A549 (cell line): ENCODE results near the gene CACNA1C. TPM values are rescaled to one million over a fixed set of nuclear protein-coding genes. Genes with fewer than 3 reads are reported as not detected.

Experiments used
- ATAC-seq, 2 experiments: fragments of 200-7000 bp in 1 of 2; fragments of >200 bp in 1 of 2; cut with Nextera tagmentation in 1 of 2; cut with Tn5 transposase in 1 of 2; 3 replicates each; pipeline versions ENCODE4 v1.8.0 to v1.9.1; 2018 to 2020; ENCODE audit warnings: mild to moderate bottlenecking in 1 of 2, moderate library complexity in 1 of 2
- CTCF ChIA-PET: fragments of 300-600 bp; sonication (Branson Sonifier 250); formaldehyde crosslinking; extraction: SDS; loops from one replicate; lab custom pipeline; 2021; ENCODE audit warnings: antibody characterized with exemption, inconsistent platforms; lab: Yijun Ruan, JAX
- POLR2A ChIA-PET: fragments of 350-600 bp; formaldehyde crosslinking; extraction: SDS; loops from one replicate; lab custom pipeline; 2021; ENCODE audit warnings: antibody characterized with exemption, inconsistent platforms; lab: Yijun Ruan, JAX
- DNase-seq, 2 experiments: peaks; one replicate each; pipeline versions ENCODE4 v3.0.0 to v3.0.0-alpha.2; 2011 to 2016; ENCODE audit warnings: low read depth in 1 of 2, low spot score in 1 of 2
- FAIRE-seq: peaks from 2 replicates; lab custom pipeline; 2011; peaks lifted over from hg19 to GRCh38; lab: Jason Lieb, UNC
- H3K27ac ChIP-seq, 2 experiments: fragments of >200 bp; sonication (Bioruptor Twin); formaldehyde crosslinking; 3 replicates each; pipeline ENCODE4 v1.5.1; 2016 to 2017
- H3K4me1 ChIP-seq: fragments of >200 bp; sonication (Bioruptor Twin); formaldehyde crosslinking; 3 replicates; pipeline ENCODE4 v1.6.1; 2016
- H3K4me2 ChIP-seq: fragments of >200 bp; sonication (Bioruptor Twin); formaldehyde crosslinking; 3 replicates; pipeline ENCODE4 v1.6.1; 2016
- H3K4me3 ChIP-seq: fragments of >200 bp; sonication (Bioruptor Twin); formaldehyde crosslinking; 3 replicates; pipeline ENCODE4 v1.5.1; 2016
- H3K9me3 ChIP-seq: fragments of >200 bp; sonication (Bioruptor Twin); formaldehyde crosslinking; 3 replicates; pipeline ENCODE4 v1.6.1; 2016
- BCL3 ChIP-seq: fragments of >200 bp; sonication (Bioruptor Twin); formaldehyde crosslinking; IDR thresholded peaks from 3 replicates; pipeline ENCODE4 v1.6.1; 2016
- BHLHE40 ChIP-seq: IDR thresholded peaks from 2 replicates; pipeline ENCODE4 v1.6.1; 2012; ENCODE audit warnings: low read depth, low read length, inconsistent platforms
- CHD2 ChIP-seq: fragments of 150-350 bp; IDR thresholded peaks from 2 replicates; pipeline ENCODE4 v1.6.1; 2014; ENCODE audit warnings: low read length; ENCODE audit not compliant: partially characterized antibody
- CHD4 ChIP-seq: fragments of 200-600 bp; sonication (generic); IDR thresholded peaks from 2 replicates; pipeline ENCODE4 v1.6.1; 2016; ENCODE audit warnings: antibody characterized with exemption, mild to moderate bottlenecking, borderline replicate concordance
- CTCF ChIP-seq: fragments of >200 bp; sonication (Bioruptor Twin); formaldehyde crosslinking; IDR thresholded peaks from 3 replicates; pipeline ENCODE4 v1.5.1; 2016
- EHF ChIP-seq: fragments of 250-450 bp; sonication (Bioruptor Pico); IDR thresholded peaks from 2 replicates; pipeline ENCODE4 v1.5.0; 2020; ENCODE audit warnings: mild to moderate bottlenecking
- EP300 ChIP-seq, 2 experiments: fragments of >200 bp; sonication (Bioruptor Twin); formaldehyde crosslinking; IDR thresholded peaks; 2 replicates in 1 of 2; 3 replicates in 1 of 2; pipeline ENCODE4 v1.6.1; 2016 to 2017
- GATA3 ChIP-seq: IDR thresholded peaks from 2 replicates; pipeline ENCODE4 v1.6.1; 2012; ENCODE audit warnings: borderline replicate concordance
- HES2 ChIP-seq: fragments of >200 bp; sonication (Bioruptor Twin); formaldehyde crosslinking; IDR thresholded peaks from 2 replicates; pipeline ENCODE4 v1.6.1; 2016
- HOXB13 ChIP-seq: fragments of 250-450 bp; sonication (Bioruptor Pico); IDR thresholded peaks from 2 replicates; pipeline ENCODE4 v1.5.0; 2020; ENCODE audit warnings: low read depth, mild to moderate bottlenecking, moderate library complexity
- MAZ ChIP-seq: fragments of 150-350 bp; IDR thresholded peaks from 2 replicates; pipeline ENCODE4 v1.6.1; 2014; ENCODE audit warnings: antibody characterized with exemption, low read depth, low read length, borderline replicate concordance
- MYC ChIP-seq: IDR thresholded peaks from 2 replicates; pipeline ENCODE4 v1.6.1; 2012; ENCODE audit warnings: mild to moderate bottlenecking, inconsistent platforms, low read length, improper control_type of control experiment, borderline replicate concordance
- NFE2L2 ChIP-seq: fragments of 150-350 bp; conservative IDR thresholded peaks from 2 replicates; pipeline ENCODE4 v1.6.1; 2014; ENCODE audit warnings: low read length
- NPAS2 ChIP-seq: fragments of 250-450 bp; sonication (Bioruptor Pico); IDR thresholded peaks from 2 replicates; pipeline ENCODE4 v1.8.0; 2022; ENCODE audit warnings: mild to moderate bottlenecking, moderate library complexity, borderline replicate concordance
- RAD21 ChIP-seq, 2 experiments: fragments of >200 bp in 1 of 2; sonication (Bioruptor Twin) in 1 of 2; formaldehyde crosslinking in 1 of 2; IDR thresholded peaks in 1 of 2; conservative IDR thresholded peaks in 1 of 2; 2 replicates in 1 of 2; 3 replicates in 1 of 2; pipeline ENCODE4 v1.6.1; 2012 to 2018; ENCODE audit warnings: inconsistent platforms in 1 of 2
- SMC3 ChIP-seq: fragments of >200 bp; sonication (Bioruptor Twin); formaldehyde crosslinking; IDR thresholded peaks from 3 replicates; pipeline ENCODE4 v1.6.1; 2018; ENCODE audit warnings: inconsistent platforms
- SREBF2 ChIP-seq: fragments of 450-650 bp; IDR thresholded peaks from 2 replicates; pipeline ENCODE4 v1.6.1; 2014; ENCODE audit warnings: mild to moderate bottlenecking, moderate library complexity
- TFCP2L1 ChIP-seq: fragments of 250-450 bp; sonication (Bioruptor Pico); IDR thresholded peaks from 2 replicates; pipeline ENCODE4 v1.5.0; 2021; ENCODE audit warnings: mild to moderate bottlenecking
- ZNF302 ChIP-seq: fragments of 250-450 bp; sonication (Bioruptor Pico); IDR thresholded peaks from 2 replicates; pipeline ENCODE4 v1.9.0; 2021; ENCODE audit warnings: inconsistent platforms, mild to moderate bottlenecking, moderate library complexity
- WGBS: methylation state at CpG from one replicate; pipeline ENCODE4 v1.1.6; 2017; ENCODE audit errors: missing lambda C conversion rate; 5-methylcytosine and 5-hydroxymethylcytosine counted together
- polyA plus RNA-seq, 4 experiments: library from polyadenylated mRNA; depleted of rRNA in 3 of 4; stranded (reverse); fragments of >200 nt; fragmentation: RNase III in 1 of 4; extraction: RNeasy Plus Mini Kit Qiagen cat#74134 plus additional on column Dnase treatment in 1 of 4; gene quantifications; 2 replicates in 3 of 4; 3 replicates in 1 of 4; pipeline ENCODE4 v1.2.3, GENCODE V29; 2011 to 2017
- TF ChIP-seq, protein P1 (sequence below): IDR thresholded peaks from 2 replicates; pipeline ENCODE4 v1.6.1; 2012; ENCODE audit warnings: low read depth, borderline replicate concordance
- TF ChIP-seq, protein P2 (sequence below): fragments of 150-350 bp; IDR thresholded peaks from 2 replicates; pipeline ENCODE4 v1.6.1; 2014; ENCODE audit warnings: low read depth, mild to moderate bottlenecking, low read length

CACNA1C gene
- polyA plus RNA-seq, 2 of the 4 experiments (the other 2 are of a cell fraction) = not detected

GRCh38 chr12:2456122-2456812 lies 403.5 kb downstream of the CACNA1C start:
- POLR2A ChIA-PET = no interaction called here

DNA sequence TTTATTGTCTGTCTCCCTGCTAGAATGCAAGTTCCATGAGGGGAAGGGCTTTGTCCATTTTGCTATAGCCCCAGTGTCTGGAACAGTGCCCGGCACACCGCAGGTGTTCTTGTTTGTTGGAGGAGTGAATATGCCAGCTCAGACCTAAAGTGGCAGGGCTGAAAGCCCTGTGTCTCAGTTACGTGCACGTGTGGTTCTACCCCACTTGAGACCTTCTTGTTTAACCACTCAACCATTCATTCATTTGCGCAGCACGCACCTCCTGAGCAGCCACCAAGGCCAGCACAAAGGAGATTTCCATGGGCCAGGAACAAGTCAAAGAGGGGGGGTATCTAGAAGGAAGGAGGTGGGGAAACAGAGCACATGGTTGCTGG lies 404.0 kb downstream of the CACNA1C start:
- no peak for TF ChIP-seq EHF
- WGBS = 5% methylated on average over 6 of the region's 6 CpGs

More at GRCh38 chr12:2456122-2456812, 403.5 kb downstream of the CACNA1C start:
- FAIRE-seq (no peak), DNase-seq (no peak), ATAC-seq (no peak)
- H3K27ac ChIP-seq = no peak overlapping the region
- CTCF ChIA-PET = interaction anchor here (1.4 kb wide), 1 partner anchor 9 kb away, joined by 3 read pairs; no protein-coding TSS in a partner anchor
- TF ChIP-seq, protein P1, sequence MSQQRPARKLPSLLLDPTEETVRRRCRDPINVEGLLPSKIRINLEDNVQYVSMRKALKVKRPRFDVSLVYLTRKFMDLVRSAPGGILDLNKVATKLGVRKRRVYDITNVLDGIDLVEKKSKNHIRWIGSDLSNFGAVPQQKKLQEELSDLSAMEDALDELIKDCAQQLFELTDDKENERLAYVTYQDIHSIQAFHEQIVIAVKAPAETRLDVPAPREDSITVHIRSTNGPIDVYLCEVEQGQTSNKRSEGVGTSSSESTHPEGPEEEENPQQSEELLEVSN = no peak
- TF ChIP-seq EHF (no peak), NPAS2 (no peak), SMC3 (no peak), EP300 (IDR thresholded peaks at IDR 0.05) (no peak), BCL3 (no peak), NFE2L2 (no peak), SREBF2 (no peak), HES2 (no peak), CHD4 (no peak)
- no peak overlapping the region for H3K4me2 ChIP-seq
- WGBS = 35% methylated on average over 11 of the region's 12 CpGs
- no peaks in the 10 kb centered on the region for H3K9me3 ChIP-seq
- H3K4me1 ChIP-seq = no peaks in the 10 kb centered on the region
- H3K4me3 ChIP-seq = no peak overlapping the region

DNA sequence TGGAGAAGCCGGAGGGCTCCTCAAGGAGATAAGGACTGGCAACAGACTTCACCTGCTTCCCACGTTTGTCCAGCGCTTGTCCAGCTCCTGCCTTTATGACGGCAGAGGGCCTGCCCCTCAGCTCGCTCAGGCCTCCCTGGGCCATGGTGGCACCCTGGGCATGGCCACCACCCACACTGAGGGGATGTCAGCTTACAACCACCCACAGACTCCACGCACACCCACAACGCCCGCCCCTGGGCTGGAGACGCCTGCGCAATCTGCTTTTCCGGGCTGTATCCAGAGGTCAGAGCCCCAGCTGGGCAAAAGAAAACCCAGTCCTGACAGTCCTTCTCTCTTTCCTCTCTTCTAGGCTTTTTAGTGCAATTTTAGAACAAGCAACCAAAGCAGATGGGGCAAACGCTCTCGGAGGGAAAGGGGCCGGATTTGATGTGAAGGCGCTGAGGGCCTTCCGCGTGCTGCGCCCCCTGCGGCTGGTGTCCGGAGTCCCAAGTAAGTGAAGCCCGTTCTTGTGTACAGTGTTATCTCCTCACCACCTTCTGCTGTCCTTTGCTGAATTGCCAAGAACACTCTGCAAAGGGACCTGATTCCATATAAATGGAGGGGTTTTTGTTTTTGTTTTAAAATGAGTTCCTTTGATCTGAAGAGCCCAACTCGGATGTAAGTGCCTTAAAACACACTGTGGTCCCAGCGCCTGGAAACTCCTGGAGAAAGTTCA lies 404.6 kb downstream of the CACNA1C start:
- 35% methylated on average over 23 of the region's 23 CpGs for WGBS
- Histone ChIP-seq H3K9me3 (no peaks in the 10 kb centered on the region), H3K4me3 (no peak overlapping the region), H3K4me1 (no peaks in the 10 kb centered on the region), H3K27ac (no peak overlapping the region), H3K4me2 (no peak overlapping the region)
- no peak for ATAC-seq
- no peak for TF ChIP-seq RAD21 (conservative IDR thresholded peaks at IDR 0.05 in 1 of 2, IDR thresholded peaks at IDR 0.05 in 1 of 2)
- no peak for TF ChIP-seq BHLHE40
- TF ChIP-seq HOXB13 (CRISPR knock-in tag) = no peak
- no peak for TF ChIP-seq TFCP2L1
- TF ChIP-seq EHF = no peak
- no peak for DNase-seq
- CTCF ChIA-PET = interaction anchor here (1.4 kb wide), 1 partner anchor 10 kb away, joined by 3 read pairs; no protein-coding TSS in a partner anchor
- no peak for FAIRE-seq
- POLR2A ChIA-PET = no interaction called here

More for the DNA sequence above, 404.0 kb downstream of the CACNA1C start:
- Histone ChIP-seq H3K4me1 (no peaks in the 10 kb centered on the region), H3K4me3 (no peak overlapping the region), H3K27ac (no peak overlapping the region), H3K9me3 (no peaks in the 10 kb centered on the region), H3K4me2 (no peak overlapping the region)
- ATAC-seq (no peak), DNase-seq (no peak), FAIRE-seq (no peak)
- CTCF ChIA-PET = interaction anchor here (1.4 kb wide), 1 partner anchor 10 kb away, joined by 3 read pairs; no protein-coding TSS in a partner anchor
- POLR2A ChIA-PET = no interaction called here

DNA sequence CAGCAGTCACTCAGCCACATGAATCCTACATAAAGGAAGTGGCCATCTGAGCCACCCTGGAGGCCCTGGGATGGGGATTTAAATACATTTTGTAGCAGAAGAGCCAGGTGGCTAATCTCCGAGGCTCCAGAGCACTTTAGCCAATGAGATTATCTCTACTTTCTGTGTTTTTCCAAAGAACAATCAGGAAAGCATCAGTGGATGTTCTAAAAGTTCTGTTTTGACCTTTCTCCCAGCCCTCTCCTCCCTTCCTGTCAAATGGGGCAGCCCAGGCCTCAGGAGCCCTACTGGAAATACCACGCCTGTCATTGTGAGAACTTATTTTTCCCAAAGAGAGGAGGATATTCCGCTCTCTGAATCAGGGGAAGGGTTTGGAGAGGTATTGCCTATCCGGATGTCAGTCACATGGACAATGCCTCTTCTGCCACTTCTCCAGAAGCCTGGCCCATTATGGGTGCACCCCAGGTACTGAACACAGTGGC lies 405.2 kb downstream of the CACNA1C start:
- FAIRE-seq (no peak), ATAC-seq (no peak), DNase-seq (no peak)
- Histone ChIP-seq H3K9me3 (no peaks in the 10 kb centered on the region), H3K4me3 (no peak overlapping the region), H3K27ac (no peak overlapping the region), H3K4me2 (no peak overlapping the region), H3K4me1 (no peaks in the 10 kb centered on the region)
- WGBS = 14% methylated on average over 4 of the region's 4 CpGs
- ChIA-PET POLR2A (no interaction called here), CTCF (no interaction called here)
- TF ChIP-seq CTCF = no peak
- no peak for TF ChIP-seq ZNF302 (CRISPR knock-in tag)
- TF ChIP-seq, protein P2, sequence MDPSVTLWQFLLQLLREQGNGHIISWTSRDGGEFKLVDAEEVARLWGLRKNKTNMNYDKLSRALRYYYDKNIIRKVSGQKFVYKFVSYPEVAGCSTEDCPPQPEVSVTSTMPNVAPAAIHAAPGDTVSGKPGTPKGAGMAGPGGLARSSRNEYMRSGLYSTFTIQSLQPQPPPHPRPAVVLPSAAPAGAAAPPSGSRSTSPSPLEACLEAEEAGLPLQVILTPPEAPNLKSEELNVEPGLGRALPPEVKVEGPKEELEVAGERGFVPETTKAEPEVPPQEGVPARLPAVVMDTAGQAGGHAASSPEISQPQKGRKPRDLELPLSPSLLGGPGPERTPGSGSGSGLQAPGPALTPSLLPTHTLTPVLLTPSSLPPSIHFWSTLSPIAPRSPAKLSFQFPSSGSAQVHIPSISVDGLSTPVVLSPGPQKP = no peak
- TF ChIP-seq MYC = no peak
- no peak for TF ChIP-seq CHD2
- no peak for TF ChIP-seq HES2
- TF ChIP-seq GATA3 = no peak
- no peak for TF ChIP-seq TFCP2L1
- TF ChIP-seq, protein P1 = no peak
- TF ChIP-seq MAZ = no peak
